HG02870 (cell line): ENCODE results near the gene CCDC142.
"Not testable (repeated sequence)": the region's sequence is repeated elsewhere in the genome, so short reads cannot be mapped to it uniquely, and the experiment has no call there.

ENCODE experiments used
- ATAC-seq: cut with Tn5 transposase; IDR thresholded peaks from one replicate; pipeline ENCODE4 v1.9.1; 2021; ENCODE audit warnings: mild to moderate bottlenecking, moderate library complexity; ENCODE audit not compliant: unreplicated experiment

CCDC142 gene

GRCh38 chr2:74447230-74447999 is 35.4 kb downstream of the CCDC142 start:
- ATAC-seq = no peak

- no peak for ATAC-seq
Observed at GRCh38 chr2:74444498-74445318, 38.1 kb downstream of the CCDC142 start.

- not testable (repeated sequence) for ATAC-seq
Observed at GRCh38 chr2:74442483-74443297, 40.1 kb downstream of the CCDC142 start.

- ATAC-seq = no peak
Observed at GRCh38 chr2:74441690-74442482, 40.9 kb downstream of the CCDC142 start, which contains the start of gene RTKN. Gene RTKN, minus strand, starts transcription at chr2:74441937. Its CDS starts 121 bp downstream, at chr2:74441816.

GRCh38 chr2:74441170-74441689 is 41.6 kb downstream of the CCDC142 start:
- no peak for ATAC-seq

DNA sequence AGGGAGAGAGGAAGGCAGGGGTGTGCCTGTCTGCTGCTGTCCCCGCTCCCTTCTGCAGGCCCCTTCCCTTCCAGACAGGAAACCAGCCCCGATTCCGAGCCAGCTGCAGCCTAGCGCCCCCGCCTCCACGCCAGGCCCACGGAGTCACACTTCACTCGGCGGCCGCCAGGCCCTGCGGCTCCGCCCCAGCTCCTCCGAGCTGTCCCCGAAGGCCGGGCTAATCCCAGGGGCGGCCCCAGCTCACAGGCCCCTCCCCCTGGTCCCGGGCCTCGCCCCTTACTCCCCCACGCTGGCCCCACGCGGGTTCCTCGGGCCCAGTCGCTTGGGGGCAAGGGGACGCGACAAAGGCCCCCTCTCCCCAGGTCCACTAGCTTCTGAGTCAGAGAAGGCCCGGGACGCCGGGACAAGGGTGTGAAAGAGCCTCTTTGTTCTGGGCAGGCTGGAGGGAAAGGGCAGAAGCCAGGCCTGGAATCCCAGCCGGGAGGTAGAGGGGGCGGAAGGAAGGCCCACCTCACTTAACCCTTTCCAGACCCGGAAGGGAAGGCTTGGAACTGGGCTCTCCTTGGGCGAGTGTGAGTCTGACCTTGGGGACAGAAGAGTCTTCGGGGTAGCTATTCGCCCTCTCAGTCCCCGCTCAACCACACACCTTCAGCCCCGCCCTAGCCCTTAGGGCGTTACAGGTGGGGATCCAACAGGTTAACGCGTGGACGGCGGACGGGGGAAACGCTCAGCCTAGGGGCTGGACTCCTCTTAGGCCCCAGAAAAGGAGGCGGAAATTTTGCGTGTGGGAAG is 42.2 kb downstream of the CCDC142 start:
- ATAC-seq = peak; percentile 80

- ATAC-seq = no peak
Observed at GRCh38 chr2:74439803-74440377, 42.9 kb downstream of the CCDC142 start.

GRCh38 chr2:74439373-74439772 is 43.4 kb downstream of the CCDC142 start:
- ATAC-seq = no peak

DNA sequence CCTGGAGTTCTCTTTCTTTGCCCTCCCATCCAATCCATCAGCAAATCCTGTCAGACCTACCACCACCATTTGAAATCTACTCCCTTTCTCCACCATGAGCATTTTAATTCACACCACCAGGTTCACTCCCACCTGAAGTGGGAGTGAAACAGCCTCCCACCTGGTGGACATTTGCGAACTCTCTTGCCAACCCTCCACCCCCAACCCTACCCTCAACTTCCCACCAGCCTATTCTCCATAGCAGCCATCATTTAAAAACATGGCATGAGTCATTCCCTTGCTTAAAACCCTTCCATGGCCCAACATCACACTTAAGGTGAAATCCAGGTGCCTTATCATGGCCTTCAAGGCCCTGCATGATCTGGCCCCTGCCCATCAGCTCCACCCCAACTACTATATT is 44.5 kb downstream of the CCDC142 start:
- no peak for ATAC-seq

DNA sequence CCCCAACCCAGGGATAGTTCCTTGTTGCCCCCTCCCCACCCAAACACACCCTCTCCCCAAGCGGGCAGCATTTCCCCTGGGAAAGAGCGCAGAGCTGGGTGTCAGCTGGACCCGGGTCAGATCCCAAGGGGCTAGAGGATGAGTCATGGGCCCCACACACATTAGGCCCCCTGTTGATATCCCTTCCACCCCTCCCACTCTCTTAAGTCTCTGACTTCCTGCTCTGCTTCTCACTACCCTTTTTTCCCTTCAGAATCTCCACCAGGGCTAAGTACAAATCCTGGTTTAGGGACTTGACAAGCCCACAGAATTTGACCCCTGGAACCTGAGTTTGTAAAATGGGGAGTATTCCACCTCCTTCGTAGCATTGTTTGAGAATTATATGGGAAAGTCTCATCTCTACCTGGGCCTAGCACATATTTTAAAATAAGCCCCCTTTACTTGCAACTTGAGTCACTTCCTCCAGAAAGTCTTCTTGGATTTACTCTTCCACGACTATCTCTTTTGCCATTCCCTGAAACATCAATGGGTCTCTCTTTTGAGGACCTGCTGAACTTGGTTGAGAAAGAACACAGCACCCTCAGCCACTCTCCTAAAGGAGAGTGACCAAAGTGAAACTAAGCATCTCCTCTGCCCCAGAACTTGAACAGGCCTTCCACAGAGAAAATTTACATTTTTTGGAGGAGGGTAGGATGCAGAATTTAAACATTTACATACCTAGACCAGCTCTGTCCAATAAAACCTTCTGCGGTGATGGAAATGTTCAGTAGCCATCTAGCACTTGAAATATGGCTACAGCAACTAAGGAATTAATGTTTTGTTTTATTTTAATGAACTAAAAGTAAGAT is 45.7 kb downstream of the CCDC142 start:
- ATAC-seq = no peak

DNA sequence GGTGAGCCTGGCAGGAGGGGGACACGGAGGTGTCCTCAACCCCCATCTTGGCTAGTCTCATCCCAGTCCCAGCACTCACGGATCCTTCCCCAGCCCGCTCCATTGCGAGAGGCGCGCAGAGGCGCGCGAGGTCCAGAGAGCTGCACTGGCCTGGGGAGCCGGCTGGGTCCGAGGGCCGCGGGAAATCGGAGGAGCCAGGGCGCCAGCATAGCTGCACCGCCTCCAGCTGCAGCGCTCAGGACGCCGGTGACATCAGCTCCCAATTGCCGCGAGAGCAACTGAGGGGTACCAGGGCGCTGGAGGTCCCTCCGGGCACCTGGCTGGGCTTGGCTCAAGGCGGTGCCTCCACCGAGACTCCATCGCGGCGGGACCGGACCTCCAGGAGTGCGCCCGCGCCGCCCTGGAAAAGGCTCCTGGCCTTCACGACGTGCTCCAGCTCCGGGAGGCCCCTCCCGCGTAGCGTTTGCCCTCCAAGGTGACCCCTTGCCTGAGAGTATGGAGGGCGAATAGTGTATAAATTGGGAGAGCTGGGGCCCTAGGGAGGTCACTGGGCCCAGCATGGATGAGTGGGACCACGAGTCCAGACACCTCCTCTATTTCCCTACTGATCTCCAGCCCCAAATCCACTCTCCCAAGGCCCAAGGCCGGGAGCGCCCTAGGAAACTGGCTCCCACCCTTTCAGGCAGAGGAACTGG is 46.5 kb downstream of the CCDC142 start:
- no peak for ATAC-seq

GRCh38 chr2:74430502-74430901 is 52.3 kb downstream of the CCDC142 start:
- no peak for ATAC-seq

- ATAC-seq = no peak
Observed at GRCh38 chr2:74429487-74430451, 53.0 kb downstream of the CCDC142 start.

DNA sequence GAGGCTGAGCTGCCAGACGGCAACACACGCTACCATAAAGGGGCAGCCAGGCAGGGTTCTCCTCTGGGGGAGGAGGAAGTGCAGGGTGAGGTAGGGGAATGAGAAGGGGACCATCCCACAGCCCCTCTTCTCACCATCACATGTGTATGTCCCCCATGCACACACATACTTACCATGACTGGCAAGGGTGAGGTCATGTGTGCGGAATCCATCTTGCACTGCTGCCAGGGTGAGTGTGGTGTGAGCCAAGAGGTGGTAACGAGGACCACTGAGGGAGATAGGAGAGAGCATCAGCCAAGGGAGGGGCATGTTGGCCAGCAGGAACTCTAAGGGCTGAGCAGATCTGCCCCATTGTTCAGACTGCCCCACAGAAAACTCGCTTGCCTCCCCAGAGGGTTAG is 54.1 kb downstream of the CCDC142 start:
- ATAC-seq = no peak

GRCh38 chr2:74427551-74427950 is 55.2 kb downstream of the CCDC142 start:
- ATAC-seq = no peak

DNA sequence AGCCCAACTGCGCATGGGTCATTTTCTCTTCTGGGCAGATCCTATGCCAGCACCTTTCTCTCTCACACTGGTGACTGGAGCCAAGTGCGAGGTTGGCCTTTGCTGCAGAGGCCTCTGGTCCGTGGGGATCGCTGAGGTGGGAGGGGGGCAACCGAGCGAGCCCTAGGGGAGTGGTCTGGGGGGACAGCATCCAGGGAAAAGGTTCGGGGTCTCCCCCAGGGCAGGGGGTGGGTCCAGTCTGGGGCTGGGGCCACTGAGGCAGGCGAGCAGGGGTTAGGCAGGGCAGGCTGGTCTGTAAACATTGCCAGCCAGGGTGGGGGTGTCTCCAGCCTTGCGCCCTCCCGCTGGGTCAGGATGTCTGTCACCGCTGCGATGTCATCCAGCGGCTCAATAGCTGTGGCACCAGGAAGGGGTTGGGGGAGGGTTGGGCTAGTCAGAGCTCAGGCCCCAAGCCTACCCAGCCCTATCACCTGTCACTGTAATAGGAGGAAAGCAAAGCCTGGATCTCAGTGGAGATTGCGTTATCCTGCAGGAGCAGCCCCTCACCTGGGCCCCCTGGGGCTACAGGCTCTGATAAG is 56.5 kb downstream of the CCDC142 start:
- ATAC-seq = no peak
